CD4-positive, alpha-beta T cell (primary cell): ENCODE measurements around the gene PGAP1. TPM values are rescaled to one million over a fixed set of nuclear protein-coding genes. Genes with fewer than 3 reads are reported as not detected.

ENCODE experiments used
- ATAC-seq: fragments of 200-7000 bp; cut with Tn5 transposase; one replicate; pipeline ENCODE4 v1.10.0; 2022; ENCODE audit warnings: mild to moderate bottlenecking; ENCODE audit not compliant: poor library complexity
- CTCF ChIA-PET: fragments of 350-600 bp; sonication (Branson Sonifier 250); formaldehyde crosslinking; loops from one replicate; lab custom pipeline; 2021; ENCODE audit warnings: antibody characterized with exemption, inconsistent platforms; lab: Charles Lee
- POLR2A ChIA-PET: fragments of 350-600 bp; sonication (Branson Sonifier 250); formaldehyde crosslinking; loops from one replicate; lab custom pipeline; 2021; ENCODE audit warnings: antibody characterized with exemption, inconsistent platforms; lab: Charles Lee
- DNase-seq, 14 experiments: peaks; one replicate each; pipeline ENCODE4 v3.0.0-alpha.2; 2013 to 2020; ENCODE audit warnings: mixed read lengths in 2 of 14
- H3K27ac ChIP-seq, 2 donors: one replicate each; pipeline versions ENCODE4 v1.5.1 to v1.7.0; 2013; ENCODE audit warnings: low read length in 2 of 2, low read depth in 1 of 2, mild to moderate bottlenecking in 1 of 2
- H3K27me3 ChIP-seq, 2 experiments: 1 replicate in 1 of 2; 2 replicates in 1 of 2; pipeline versions ENCODE4 v1.6.1 to v1.7.0; 2013; ENCODE audit warnings: low read length in 2 of 2, control low read depth in 1 of 2, mild to moderate bottlenecking in 1 of 2, moderate library complexity in 1 of 2; ENCODE audit not compliant: insufficient read depth in 2 of 2, control insufficient read depth in 1 of 2
- H3K36me3 ChIP-seq: one replicate; pipeline ENCODE4 v1.6.1; 2013; ENCODE audit warnings: low read length, control low read depth; ENCODE audit not compliant: insufficient read depth
- H3K4me1 ChIP-seq: one replicate; pipeline ENCODE4 v1.6.1; 2013; ENCODE audit warnings: low read length, control low read depth; ENCODE audit not compliant: insufficient read depth
- H3K4me3 ChIP-seq: one replicate; pipeline ENCODE4 v1.5.1; 2013; ENCODE audit warnings: mild to moderate bottlenecking, low read length, moderate library complexity
- H3K9me3 ChIP-seq, 2 experiments: 1 replicate in 1 of 2; 2 replicates in 1 of 2; pipeline versions ENCODE4 v1.6.1 to v1.7.0; 2013; ENCODE audit warnings: low read length in 2 of 2, mild to moderate bottlenecking in 2 of 2, control low read depth in 1 of 2, moderate library complexity in 1 of 2; ENCODE audit not compliant: control insufficient read depth in 1 of 2, insufficient read depth in 1 of 2
- H3K27ac Mint-ChIP-seq: one replicate; pipeline ENCODE4 v1.8.0; 2020; ENCODE audit warnings: mixed read lengths
- H3K27me3 Mint-ChIP-seq: one replicate; pipeline ENCODE4 v1.8.0; 2021; ENCODE audit warnings: mixed read lengths
- H3K36me3 Mint-ChIP-seq: one replicate; pipeline ENCODE4 v1.8.0; 2021; ENCODE audit warnings: low read depth, mixed read lengths
- H3K4me1 Mint-ChIP-seq: one replicate; pipeline ENCODE4 v1.8.0; 2021; ENCODE audit warnings: low read depth, mixed read lengths
- H3K4me3 Mint-ChIP-seq: one replicate; pipeline ENCODE4 v1.8.0; 2020; ENCODE audit warnings: mild to moderate bottlenecking, mixed read lengths
- H3K9me3 Mint-ChIP-seq: one replicate; pipeline ENCODE4 v1.8.0; 2020; ENCODE audit warnings: mixed read lengths
- CTCF ChIP-seq: fragments of 200-600 bp; IDR thresholded peaks from one replicate; pipeline ENCODE4 v1.8.0; 2022; ENCODE audit warnings: antibody characterized with exemption, mild to moderate bottlenecking
- intact Hi-C, 2 experiments: fragments of 100-400 bp; cut with DNase I in 1 of 2; cut with micrococcal nuclease in 1 of 2; formaldehyde crosslinking; loops; one replicate each; pipeline versions ENCODE4 v1.15.1 to v1.9.0; 2023 to 2025; cut with DNase I, micrococcal nuclease
- total RNA-seq, 174 experiments: library from RNA in 2 of 174; stranded (reverse) in 2 of 174; gene quantifications; one replicate each; pipeline ENCODE4 v1.2.3 and lab custom pipeline; 2021 to 2026

PGAP1 gene
- total RNA-seq, 2 experiments from 2014 or later: 10.3 to 11.3 TPM

GRCh38 chr2:196963961-196964360 is 37.5 kb upstream of the PGAP1 start:
- intact Hi-C loops: no loop called here
- DNase-seq (no peak), ATAC-seq (no peak)
- no peak overlapping the region for H3K4me3 ChIP-seq
- Mint-ChIP-seq H3K27ac (no peak overlapping the region), H3K27me3 (no peaks in the 10 kb centered on the region), H3K4me1 (no peaks in the 10 kb centered on the region), H3K36me3 (no peaks in the 10 kb centered on the region), H3K9me3 (no peaks in the 10 kb centered on the region), H3K4me3 (no peak overlapping the region)
- H3K9me3 ChIP-seq: no peaks in the 10 kb centered on the region
- no peak overlapping the region for H3K27ac ChIP-seq
- H3K27me3 ChIP-seq: no peaks in the 10 kb centered on the region
- ChIA-PET POLR2A (no interaction called here), CTCF (no interaction called here)
- H3K36me3 ChIP-seq: no peaks in the 10 kb centered on the region
- H3K4me1 ChIP-seq: no peaks in the 10 kb centered on the region
- no peak for TF ChIP-seq CTCF

- Histone ChIP-seq H3K27me3 (no peaks in the 10 kb centered on the region), H3K36me3 (no peaks in the 10 kb centered on the region), H3K4me3 (no peak overlapping the region), H3K4me1 (no peaks in the 10 kb centered on the region), H3K9me3 (no peaks in the 10 kb centered on the region), H3K27ac (no peak overlapping the region)
- Mint-ChIP-seq H3K9me3 (no peaks in the 10 kb centered on the region), H3K27ac (no peak overlapping the region), H3K4me1 (no peaks in the 10 kb centered on the region), H3K36me3 (no peaks in the 10 kb centered on the region), H3K27me3 (no peaks in the 10 kb centered on the region), H3K4me3 (no peak overlapping the region)
- CTCF ChIA-PET: no interaction called here
- DNase-seq (peak in 2 of 14 experiments; percentile 15 to 36), ATAC-seq (no peak)
- intact Hi-C loops: no loop called here
- no peak for TF ChIP-seq CTCF
- POLR2A ChIA-PET: no interaction called here
These were observed 36.5 kb upstream of the PGAP1 start for GRCh38 chr2:196963043-196963442.

- intact Hi-C loops: no loop called here
- ChIA-PET POLR2A (no interaction called here), CTCF (no interaction called here)
- Histone ChIP-seq H3K4me3 (no peak overlapping the region), H3K9me3 (no peaks in the 10 kb centered on the region), H3K27ac (no peak overlapping the region), H3K36me3 (no peaks in the 10 kb centered on the region), H3K4me1 (no peaks in the 10 kb centered on the region), H3K27me3 (no peaks in the 10 kb centered on the region)
- Mint-ChIP-seq H3K27ac (no peak overlapping the region), H3K4me3 (no peak overlapping the region), H3K9me3 (no peaks in the 10 kb centered on the region), H3K36me3 (no peaks in the 10 kb centered on the region), H3K27me3 (no peaks in the 10 kb centered on the region), H3K4me1 (no peaks in the 10 kb centered on the region)
- no peak for TF ChIP-seq CTCF
- ATAC-seq: no peak
- DNase-seq: no peak
These were observed 35.8 kb upstream of the PGAP1 start for GRCh38 chr2:196962325-196962724.
